GM18861 (cell line): Measurements from ENCODE around the gene KERA.
A peak's percentile ranks its signal among the peaks of the same experiment; 100 is the strongest.

Experiments used
- ATAC-seq: cut with Tn5 transposase; IDR thresholded peaks from one replicate; pipeline ENCODE4 v1.9.1; 2021; ENCODE audit not compliant: unreplicated experiment

The KERA gene

DNA sequence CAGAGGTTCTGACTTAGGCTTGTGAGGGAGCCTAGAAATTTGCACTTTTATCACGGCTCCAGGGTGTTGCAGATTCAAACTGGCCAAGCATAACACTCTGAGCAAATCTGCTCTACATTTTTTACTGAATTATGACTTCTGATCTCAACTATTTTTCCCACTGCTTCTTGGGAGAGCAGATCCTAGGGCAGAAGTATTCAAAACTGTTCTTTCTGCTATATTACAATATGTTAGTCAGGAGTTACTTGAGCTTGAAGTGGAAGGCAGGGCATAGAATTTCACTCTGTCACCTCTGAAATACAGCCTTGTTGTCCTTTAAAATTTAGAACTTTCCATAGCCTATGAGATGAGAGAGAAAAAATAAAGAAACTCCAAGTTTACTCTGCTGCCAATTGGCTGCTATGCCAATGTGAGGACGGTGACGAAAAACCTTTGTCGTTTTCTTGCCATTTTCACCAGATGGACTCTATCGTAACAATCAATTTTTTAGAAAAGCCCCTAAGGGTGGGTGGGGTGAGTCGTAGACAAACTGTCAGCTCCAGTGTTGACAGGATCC is 16.4 kb upstream of the KERA start:
- ATAC-seq, result no peak

DNA sequence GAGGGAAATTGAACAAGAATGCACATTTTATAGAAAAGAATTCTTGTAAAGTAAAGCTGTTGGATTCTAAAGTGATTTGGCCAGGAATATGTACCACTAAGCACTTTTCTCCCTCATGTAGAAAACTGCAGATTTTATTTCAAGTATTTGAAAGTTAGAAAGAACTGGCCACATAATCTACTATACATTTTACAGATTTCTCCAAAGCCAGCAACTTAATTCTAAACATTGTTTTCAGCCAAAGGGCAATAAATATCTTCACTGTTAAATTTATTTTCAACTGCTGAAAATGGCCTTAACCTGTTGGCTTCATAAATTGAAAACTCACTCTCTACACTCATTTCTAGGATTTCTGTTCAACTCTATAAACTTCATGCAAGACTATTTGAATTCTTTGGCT is 15.6 kb upstream of the KERA start:
- no peak for ATAC-seq

DNA sequence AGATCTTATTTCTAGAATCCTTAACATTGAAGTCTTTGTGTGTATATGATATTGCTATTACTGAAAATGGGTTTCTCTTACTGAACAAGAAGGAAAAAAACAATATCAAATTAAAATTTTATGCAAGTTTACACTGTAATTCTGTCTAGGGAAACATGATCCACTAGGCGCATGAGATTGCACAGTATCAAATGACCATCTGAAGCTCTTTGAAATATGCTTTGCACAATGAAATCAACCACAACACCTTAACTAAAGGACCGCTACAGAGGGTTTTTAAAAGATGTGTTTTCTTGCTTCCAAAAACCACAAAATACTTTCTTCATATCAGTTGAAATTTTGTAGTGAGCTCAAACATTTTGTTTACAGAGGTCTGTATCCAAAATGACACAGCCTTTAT is 15.1 kb upstream of the KERA start:
- no peak for ATAC-seq

DNA sequence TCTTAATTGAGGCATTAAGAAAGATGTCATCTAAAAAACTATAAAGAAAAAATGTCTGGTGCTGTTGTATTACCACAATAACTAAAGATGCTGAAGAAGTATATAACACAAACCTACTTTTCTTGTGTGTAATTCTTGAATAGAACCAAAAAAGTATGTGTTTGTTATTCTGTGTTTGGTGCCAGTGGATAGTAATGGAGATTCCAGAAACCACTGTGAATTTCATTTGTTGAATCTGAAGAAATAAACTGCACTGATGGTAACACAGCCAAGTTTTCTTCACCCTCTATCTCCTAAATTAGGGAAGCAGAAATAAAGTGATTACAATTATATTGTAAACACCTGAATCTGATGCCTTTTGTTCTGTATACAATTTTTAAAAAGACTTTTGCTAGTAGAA is 13.1 kb upstream of the KERA start:
- no peak for ATAC-seq

DNA sequence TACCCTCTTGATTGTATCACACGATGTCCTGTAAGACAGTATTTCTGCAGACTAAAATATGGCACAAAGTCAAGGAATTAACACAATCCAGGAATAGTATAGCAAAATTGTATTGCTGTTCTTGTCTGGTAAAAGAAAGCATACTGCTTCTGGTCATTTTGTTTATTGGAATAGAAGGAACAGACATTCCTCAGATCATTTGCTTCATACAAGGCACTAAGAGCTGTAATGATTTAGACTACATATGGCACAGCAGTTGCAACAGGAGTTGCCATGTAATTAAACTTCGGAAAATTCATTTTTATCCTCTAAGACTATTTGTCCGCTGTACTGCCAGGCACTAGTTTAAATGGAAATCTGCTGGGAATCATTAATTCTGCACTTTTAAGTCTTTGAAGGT is 7.6 kb upstream of the KERA start:
- no peak for ATAC-seq

DNA sequence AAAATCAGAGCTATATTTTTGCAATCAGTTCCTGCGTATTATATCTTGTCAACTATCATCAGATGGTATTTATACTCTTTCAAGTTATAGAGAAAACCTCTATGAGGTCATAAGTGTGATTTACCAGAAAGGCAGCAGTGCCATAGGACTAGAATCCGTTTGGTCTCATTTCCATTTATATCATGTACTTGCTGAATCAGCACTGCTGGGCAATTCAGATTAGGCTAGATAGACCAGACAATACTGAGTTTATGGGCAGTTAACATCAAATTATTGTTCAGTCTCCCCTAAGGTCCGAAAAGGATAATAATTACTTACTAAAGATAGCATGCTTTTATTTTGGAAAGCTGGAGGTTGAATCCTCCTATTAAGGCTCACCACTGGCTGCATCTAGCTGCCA is 6.8 kb upstream of the KERA start:
- no peak for ATAC-seq

DNA sequence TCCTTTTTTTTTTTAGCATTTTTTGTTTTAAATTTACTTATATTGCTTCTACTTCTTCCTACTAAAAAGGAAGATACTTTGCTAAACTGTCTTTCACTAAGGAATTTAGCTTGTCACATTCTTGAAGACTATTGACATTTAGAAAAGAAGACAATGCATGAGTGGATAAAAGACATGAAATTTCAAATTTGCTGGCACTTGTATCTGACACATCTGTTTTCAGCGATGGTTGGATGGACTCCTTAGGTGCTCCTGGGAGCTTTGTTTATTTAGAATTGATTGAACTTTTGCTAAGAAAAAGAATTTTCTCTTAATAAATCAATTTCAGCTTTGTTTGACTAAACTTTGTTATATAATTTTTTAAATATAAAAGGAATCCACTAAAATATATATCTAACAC is 3.3 kb upstream of the KERA start:
- ATAC-seq, result no peak

DNA sequence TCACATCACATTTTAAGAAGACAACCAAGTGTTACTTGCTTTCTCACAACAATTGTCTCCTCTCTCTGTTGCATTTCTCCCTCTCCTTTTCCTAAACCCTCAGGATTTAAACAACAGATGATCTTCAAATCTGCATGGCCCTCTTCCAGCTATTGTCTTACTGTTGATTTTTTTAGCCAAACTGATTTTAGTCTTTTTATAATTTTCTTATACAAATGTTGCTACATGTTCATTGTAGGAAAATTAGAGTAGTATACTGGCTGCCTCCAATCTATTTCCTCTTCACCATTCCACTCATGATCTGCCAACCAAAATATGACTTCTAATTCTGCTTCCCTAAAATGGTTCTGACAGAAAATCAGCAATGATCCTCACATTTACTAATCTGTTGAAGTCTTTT is 1.4 kb upstream of the KERA start:
- ATAC-seq, result no peak

DNA sequence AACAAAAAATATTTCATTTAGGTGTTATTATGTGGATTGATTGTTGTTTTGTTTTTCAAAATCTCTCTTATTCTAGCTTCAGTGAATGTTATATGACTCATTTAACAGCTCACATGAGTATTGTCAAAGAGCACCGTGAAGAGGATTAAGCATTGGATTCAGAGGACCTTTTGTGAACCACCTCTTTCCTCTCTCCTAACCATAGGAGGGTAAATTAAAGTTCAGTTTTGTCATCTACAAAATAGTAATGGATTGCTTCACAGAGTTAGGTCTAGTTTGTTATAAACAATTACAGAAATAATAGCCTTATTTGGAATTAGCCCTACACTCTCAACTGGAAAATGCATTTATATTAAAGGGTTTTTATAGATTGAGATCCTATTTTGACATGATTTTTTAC is 962 bp upstream of the KERA start:
- no peak for ATAC-seq

DNA sequence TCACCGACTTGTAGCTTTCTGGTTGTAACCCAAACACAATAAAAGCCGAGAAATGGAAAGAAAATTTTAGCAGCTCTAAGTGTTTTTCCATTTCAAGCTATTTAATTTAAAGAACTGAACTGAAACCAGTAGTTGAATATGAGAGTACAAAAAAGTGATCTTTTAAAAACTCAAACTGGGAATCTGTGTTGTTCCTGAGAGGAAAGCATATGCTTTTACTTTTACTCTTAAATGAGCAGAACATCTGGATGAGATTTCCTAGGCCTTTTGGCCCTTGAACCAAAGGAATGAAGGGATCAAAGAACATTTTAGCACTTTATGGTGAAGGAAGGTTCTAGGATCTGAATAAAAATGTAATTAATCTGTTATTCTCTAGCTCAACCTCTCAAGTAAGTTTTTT is 1.3 kb downstream of the KERA start:
- ATAC-seq, result no peak

DNA sequence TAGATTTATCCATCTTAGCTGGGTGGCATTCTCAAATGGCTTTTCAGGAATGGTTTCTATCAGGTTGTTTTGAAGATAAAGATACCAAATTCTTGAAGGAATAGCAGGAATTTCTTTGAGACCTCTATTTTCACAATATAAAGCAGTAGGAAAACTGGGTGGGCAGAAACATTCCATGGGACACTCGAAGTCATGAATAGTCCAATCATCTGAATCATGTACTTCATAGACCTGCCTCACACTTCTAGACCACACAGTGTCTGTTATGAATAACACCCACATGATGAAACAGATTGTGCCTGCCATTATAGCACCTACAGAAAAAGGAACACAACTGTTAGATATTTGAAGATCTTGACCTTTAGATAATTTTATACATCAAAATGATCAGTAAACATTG is 1.8 kb downstream of the KERA start:
- ATAC-seq, result no peak

DNA sequence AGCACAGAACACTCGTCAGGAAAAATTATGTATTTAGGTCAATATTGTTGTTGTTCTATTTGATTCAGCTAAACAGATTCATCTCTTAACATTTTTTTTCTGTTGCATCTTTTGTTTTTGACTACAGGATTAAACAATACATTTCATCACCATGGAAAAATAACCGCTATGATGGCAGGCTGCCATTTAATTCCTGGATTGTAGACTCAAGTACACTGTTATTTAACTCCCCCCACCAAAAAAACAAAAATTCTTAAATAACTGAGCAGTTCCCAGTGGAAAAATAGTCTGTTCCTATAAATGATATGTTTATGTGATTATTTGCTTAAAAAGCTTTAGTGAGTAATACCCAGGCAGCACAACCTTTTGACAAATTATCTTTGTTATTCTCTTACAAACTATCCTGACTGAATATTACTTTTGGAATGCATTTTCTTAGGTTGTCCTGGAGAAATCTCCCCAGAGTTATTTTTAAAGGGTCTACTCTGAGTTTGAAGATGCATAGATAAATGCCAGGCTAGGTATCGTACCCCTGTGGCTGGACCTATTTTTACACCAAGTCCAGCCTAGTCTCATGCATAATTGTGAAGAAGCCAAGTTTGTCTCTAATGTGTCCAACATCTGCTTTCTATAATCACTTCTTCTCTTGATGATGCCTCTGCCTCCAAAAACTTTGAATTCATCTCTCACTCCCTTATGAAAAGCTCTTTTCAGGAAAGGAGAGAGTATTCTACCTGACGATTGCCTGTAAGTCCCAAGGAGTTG is 3.7 kb downstream of the KERA start:
- ATAC-seq, result no peak

DNA sequence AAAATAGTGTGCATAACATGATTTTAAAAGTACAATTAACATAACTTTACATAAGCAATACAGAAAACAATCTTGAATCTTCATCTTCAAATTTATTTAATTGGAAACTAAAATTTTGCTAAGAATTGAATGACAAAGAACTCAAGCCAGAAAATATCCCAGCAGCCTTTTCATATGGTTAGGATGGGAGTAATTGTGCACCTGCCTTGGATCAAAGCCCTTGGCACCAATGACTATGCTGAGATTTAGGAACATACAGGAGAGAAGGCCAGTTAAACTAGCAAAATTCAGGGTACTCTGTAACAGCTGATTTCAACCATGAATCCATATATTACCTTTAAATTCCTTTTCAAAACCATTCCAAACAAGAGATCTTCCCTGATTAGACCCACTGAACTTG is 5.8 kb downstream of the KERA start:
- ATAC-seq, result no peak

DNA sequence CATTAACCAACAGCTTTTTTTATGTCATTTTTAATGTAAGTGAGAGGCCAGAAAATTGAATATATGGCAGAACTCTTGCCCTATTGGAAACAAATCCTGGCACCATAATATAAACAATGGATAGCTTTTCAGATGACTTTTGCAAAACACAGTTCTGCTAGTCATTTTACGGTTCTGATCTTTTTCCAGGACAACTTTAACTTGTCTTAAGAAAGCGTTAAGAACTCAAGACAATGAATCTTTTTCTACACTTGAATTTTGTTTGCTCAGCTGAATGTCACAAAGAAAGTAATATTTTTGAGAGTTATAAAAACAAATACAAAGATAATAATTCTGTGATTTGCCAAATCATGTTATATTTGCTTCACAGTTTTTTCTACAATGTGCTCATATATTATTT is 13.2 kb downstream of the KERA start:
- no peak for ATAC-seq

DNA sequence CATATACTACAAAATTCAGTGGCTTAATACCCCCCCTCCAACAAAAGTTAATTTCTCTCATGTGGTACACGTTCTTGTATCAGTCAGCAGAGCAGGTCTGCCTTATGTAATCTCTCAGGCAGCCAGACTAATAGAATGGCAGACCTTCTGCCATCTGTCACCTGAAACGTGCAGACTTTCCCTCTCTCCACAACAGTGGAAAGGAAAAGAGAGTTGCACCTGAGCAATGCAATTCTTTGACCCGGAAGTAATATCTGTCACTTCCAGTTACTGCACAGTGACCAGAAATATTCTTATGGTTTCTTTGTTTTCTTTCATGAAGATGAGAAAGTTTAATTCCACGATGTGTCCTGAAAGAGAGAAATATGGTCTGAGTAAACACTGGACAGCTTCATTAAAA is 14.4 kb downstream of the KERA start:
- ATAC-seq, result no peak

DNA sequence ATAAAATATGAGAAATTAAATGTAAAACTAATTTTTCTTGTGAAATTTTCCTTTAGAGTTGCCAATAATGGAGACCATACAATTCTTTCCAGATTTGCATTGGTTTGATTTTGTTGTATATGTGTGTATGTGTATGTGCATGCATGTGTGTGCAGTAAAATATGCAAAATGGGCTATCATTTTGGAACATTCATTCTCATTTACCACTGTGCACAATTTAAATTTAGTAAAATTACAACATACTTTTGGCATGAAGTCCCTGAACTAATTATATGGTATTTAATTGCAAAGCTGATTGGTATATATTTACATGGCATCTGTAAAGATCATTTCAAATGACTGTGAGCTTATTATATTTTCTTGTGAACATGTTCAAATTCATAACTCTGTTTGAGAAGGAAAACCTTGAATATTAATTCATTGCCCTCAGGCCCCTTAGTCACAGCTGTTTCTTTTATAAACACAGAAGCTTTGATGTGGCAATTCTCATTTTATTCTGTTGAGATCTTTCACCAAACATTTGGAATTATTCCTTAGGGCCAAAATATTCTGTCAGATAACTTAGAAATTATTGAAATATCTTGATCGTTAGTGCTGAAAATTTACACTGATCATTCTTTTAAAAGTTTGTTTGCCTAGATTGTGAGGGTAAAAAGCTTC is 17.6 kb downstream of the KERA start:
- no peak for ATAC-seq

DNA sequence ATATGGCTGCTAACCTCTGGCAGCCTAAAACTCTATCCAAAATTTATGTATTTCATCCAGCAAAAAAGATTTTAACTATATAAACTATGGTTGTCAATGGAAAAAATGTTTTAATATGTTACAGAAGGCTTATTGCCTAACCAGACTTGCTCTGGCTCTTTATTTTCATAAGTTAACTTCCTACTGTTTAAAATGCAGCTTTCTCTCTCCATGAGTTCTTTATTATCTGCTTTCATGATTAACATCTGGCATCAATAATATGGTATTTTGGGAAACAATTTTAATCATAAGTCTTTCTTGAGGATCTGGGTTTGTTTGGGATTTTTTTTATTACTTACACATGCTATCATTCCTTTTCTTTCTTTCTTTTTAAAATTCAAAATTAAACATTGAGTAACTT is 20.5 kb downstream of the KERA start:
- no peak for ATAC-seq

DNA sequence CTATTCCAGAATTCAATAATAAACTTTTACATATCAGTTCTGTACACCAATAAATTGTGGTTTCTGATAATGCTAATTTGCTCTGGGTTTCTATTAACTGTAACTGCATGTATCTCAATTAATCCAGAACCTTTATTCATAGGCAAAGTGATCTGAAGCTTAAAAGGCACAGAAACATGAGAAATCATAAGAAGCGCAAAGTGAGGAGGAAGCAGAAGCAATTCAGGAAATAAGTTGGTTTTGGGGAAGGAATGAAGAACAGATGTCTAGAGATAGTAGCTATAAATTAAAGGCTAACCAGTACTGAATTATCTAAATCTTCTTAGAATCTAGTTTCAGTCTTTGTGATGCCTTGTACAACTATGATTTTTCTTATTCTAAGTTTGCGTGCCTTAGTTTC is 24.6 kb downstream of the KERA start:
- no peak for ATAC-seq

DNA sequence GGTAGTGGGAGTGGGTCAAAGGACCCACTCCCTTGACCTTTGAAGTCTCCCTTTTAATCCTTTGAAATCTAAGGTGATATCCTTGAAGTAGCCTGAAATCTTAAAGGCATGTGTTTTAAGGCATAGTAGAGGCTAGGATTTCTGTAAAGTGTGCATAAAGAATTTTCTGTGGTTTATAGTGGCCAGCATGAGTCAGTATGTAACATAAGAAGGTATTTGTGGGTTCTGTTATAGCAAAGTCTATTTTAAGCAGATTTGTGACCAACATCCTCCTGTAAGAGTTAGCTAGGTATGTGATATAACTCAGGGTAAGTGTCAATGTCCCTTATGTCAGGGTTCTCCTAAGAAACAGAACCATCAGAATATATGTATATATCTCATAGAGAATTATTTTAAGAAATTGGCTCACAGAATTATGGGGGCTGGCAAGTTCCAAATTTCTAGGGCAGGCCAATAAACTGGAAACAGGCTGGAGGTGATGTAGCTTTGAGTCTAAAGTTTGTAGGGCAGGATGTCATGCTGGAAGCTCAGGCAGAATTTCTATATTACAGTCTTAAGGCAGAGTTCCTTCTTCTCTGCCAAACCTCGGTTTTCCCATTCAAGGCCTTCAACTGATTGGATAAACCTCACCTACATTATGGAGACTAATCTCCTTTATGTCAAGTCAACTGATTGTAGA is 34.4 kb downstream of the KERA start:
- peak; percentile 66 for ATAC-seq

DNA sequence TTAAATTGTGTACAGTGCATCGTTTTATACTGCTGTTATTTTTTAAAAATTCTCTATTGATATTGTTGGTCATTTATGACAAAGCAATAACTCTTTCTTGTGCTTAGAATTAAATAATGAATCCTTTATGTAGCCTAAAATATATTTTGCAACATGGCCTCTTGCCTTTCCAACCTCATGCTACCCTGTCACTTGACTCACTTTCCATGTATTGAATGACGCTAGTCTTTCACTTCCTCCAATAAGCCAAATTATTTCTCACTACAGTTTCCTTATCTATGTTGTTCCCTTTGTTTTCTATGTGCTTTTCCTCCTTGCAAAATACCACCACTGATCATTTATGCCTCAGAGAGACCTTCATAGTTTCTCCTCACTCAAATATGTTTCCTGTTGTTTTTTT is 36.7 kb downstream of the KERA start:
- ATAC-seq, result no peak

DNA sequence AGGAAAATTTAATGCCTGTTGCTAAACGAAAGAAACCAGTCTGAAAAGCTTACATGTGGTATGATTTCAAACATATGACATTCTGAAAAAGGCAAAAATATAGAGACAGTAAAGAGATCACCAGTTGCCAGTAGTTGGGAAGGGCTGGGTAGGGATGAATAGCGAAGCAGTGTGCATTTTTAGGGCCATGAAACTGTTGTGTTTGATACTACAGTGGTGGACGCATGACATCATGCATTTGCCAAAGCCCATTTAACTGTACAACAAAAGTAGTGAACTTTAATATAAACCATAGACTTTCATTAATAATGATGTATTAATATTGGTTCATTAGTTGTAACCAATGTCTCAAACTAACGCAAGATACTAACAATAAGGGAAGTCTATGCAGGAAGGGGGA is 38.4 kb downstream of the KERA start:
- no peak for ATAC-seq
